Measurements from ENCODE around the gene NUTF2.
"Not testable (repeated sequence)": the region's sequence is repeated elsewhere in the genome, so short reads cannot be mapped to it uniquely, and the experiment has no call there.

NUTF2 gene

DNA sequence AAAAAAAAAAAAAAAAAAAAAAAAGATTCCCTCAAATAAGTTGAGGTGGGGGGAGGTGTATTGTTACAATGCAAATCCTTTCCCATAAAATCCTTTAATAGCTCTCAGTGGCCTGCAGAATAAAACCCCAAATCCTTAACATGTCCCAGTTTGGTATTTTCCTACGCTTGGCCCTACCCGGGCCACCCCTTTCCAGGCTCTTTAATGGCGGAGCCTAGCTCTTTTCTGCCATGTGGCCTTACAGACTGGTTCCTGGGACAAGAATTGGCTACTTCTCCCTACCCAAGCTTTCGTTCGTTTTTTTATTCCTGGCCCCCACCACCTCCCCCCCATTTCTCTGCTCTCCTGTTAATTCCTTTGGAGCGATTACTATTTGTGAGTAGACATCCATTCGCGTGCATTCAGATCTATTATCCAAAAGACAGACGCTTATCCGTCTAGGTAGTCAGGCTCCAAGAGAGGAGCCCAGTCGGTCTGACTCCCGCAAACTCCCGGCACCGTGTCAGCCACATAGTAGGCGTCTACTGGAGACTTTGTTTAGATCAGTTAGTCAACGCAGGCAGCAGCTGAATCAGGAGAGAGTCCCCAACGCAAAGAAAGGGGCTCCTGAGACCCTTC lies 5.4 kb upstream of the NUTF2 start:
- peak in 1 of 2 experiments; percentile 48 for DNase-seq

GRCh38 chr16:67841816-67842508 lies 4.8 kb upstream of the NUTF2 start, which contains the start of gene THAP11:
THAP11 (plus strand) TSS chr16:67842320; CDS start chr16:67842555, 235 bp downstream.
- peak; percentile 93 for DNase-seq

GRCh38 chr16:67842509-67843342 lies 4.0 kb upstream of the NUTF2 start:
- DNase-seq, result peak; percentile 6 to 59

GRCh38 chr16:67843343-67843765 lies 3.4 kb upstream of the NUTF2 start:
- no peak for DNase-seq

GRCh38 chr16:67844497-67844896 lies 2.2 kb upstream of the NUTF2 start:
- peak in 1 of 2 experiments; percentile 31 for DNase-seq

GRCh38 chr16:67845291-67846062 lies 1.3 kb upstream of the NUTF2 start:
- DNase-seq, result no peak

DNA sequence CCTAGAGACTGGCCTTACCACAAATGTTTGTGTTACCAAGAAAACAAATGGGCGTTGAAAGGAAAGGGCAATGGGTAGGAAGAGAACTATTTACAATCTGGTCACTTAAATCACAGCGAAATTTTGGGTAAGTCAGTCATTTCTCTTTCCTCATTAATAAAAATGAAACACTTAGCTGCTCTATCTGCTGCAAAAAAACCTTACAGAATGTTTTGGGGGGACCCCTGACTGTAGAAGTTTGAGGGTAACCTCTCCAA lies 742 bp upstream of the NUTF2 start:
- DNase-seq, result no peak

GRCh38 chr16:67847064-67847861 lies 530 bp downstream of the NUTF2 start, which contains the start of gene CENPT:
CENPT (minus strand) TSS chr16:67847693; CDS start chr16:67833859, 13,834 bp downstream.
- peak in 1 of 2 experiments; percentile 57 for DNase-seq

DNA sequence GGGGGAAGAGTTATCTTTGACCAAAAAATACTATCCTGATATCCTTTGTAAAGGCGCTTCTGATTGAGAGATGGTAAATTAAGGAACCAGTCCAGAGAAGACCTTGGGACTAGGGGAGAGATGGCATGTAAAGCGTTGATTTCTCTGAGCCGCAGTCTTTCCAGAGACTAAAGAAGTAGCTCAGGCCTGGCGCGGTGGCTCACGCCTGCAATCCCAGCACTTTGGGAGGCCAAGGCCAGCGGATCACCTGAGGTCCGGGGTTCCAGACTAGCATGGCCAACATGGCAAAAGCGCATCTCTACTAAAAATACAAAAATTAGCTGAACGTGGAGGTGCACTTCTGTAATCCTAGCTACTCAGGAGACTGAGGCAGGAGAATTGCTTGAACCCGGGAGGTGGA lies 1.4 kb downstream of the NUTF2 start:
- no peak for DNase-seq

- DNase-seq, result no peak
Observed at GRCh38 chr16:67853670-67854069, 6.9 kb downstream of the NUTF2 start.

DNA sequence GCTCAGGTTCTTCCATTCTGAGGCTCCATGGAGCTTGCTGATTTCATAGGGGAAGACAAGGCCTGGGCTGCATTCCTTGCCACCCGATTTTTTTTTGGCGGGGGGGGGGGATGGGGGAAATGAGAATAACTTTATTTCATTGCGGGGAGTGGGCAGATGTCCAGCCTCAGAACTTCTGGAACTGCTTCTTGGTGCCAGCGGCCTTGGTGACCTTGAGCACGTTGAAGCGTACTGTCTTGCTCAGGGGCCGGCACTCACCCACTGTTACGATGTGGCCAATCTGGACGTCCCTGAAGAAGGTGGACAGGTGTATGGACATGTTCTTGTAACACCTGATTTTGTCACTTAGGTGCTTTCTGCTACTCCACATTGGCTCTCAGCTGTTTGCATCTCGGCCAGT lies 9.1 kb downstream of the NUTF2 start:
- no peak for DNase-seq

- DNase-seq, result no peak
Observed at GRCh38 chr16:67856927-67857546, 10.3 kb downstream of the NUTF2 start.

GRCh38 chr16:67857547-67858233 lies 11.0 kb downstream of the NUTF2 start:
- no peak for DNase-seq

DNA sequence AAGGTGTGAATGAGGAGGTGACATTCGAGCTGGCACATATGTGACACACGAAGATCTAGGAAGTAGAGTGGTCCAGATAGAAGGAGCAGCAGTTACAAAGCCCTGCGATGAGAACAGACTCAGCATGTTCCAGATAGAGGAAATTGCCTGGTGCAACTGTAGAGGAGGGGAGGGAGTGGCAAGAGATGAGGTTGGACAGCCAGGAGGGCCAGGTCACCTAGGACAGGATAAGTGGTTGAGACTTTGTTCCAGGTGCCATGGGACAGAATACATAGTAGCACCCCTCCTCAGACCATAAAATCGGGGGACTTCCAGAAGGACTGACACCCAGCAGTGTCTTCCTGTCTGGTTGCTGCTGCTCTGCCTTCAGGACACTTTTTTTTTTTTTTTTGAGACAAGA lies 11.8 kb downstream of the NUTF2 start:
- no peak for DNase-seq

DNA sequence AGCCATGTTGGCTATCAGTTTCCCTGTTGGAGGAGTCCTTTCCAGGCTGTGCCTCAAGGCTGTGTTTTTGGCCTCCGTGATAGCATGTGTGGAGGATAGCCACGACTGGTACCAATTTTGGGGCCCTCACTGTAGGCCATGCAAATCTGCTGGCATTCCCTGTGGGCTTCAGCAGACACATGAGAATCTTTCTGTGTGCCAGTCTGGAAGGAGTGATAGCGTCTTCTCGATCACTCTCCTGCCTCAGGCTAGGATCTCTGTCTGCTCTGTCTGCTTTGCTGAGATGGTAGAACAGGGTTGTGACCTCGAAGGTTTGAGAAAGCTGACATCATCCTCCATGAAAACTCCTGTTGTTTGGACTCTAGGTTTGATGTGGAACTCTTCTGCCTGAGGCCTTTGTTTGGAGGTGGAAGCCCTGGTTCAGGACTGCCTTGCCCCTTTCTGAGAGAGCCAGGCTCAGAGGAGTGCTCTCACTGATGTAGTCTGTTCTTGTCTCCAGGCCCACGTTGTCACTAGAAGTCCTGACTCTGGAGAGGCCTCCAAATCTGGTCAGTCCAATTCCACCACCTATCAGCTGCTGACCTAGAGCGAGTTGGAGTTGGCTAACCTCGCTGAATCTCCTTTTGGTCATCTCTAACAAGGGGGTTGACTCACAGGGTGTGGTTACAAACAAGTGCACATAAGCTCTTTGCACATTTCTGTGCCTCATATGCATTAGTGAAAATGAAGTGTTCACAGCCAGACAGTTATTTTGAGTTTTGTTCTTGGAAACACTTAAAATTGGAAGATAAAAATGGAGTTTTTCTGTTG lies 14.1 kb downstream of the NUTF2 start:
- no peak for DNase-seq

GRCh38 chr16:67861877-67862276 lies 15.1 kb downstream of the NUTF2 start:
- DNase-seq, result no peak

DNA sequence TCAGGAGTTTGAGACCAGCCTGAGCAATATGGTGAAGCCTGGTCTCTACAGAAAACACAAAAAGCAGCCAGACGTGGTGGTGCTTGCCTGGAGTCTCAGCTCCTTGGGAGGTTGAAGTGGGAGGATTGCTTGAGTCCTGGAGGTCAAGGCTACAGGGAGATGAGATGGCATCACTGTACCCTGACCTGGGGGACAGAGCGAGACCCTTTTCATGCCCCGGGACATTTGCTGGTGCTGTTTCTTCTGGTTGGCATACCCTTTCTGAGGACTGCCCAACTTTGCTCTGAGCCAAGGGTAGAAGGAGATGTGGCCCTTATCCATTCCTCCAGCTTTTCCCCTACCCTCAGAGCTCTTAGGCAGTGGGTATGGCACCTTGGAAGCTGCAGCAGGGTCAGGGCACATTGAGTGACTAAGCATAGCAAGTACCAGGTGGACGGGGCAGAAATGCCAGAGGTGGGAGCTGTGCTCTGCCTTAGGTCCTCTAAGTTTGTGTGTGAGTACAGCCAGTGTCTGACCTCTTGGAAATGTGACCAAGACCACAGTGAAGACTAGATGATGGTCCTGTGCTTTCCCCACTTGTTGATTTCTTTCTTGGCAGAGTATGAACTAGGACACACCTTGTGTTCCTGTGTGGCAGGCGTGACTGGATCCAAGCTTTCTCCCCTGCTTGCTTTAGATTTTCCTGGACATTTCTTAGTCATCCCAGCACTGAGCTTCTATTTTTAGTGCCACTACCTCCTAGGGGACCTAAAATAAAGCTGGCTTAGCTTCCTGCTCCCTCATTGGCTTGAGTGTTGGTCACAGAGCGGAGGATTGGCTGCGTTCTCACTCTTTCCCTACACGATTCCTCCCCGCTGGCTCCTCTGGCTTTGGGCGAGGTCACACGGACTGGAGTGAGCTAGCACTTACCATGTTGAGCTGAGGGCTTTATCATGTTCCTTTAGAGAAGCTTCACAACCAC lies 16.2 kb downstream of the NUTF2 start:
- DNase-seq, result no peak

- not testable (repeated sequence) for DNase-seq
Observed at GRCh38 chr16:67864044-67864443, 17.3 kb downstream of the NUTF2 start.

- DNase-seq, result no peak
Observed at GRCh38 chr16:67864594-67864993, 17.9 kb downstream of the NUTF2 start.

All from SHP77 (cell line).